Lung (tissue), 12 donors: ENCODE data around the gene LPIN1. TPM values are rescaled to one million over a fixed set of nuclear protein-coding genes. Genes with fewer than 3 reads are reported as not detected.

Experiments used
- ATAC-seq: fragments of 200-7000 bp; cut with Tn5 transposase; one replicate; pipeline ENCODE4 v1.9.1; 2020; ENCODE audit warnings: moderate number of reproducible peaks; ENCODE audit not compliant: insufficient read depth, low FRiP score
- DNase-seq, 3 donors: peaks; one replicate each; pipeline ENCODE4 v3.0.0-alpha.2; 2013 to 2017
- H3K27ac ChIP-seq, 2 donors: one replicate each; pipeline ENCODE4 v1.5.1; 2013; ENCODE audit warnings: mild to moderate bottlenecking in 2 of 2, moderate library complexity in 2 of 2, control low read depth in 1 of 2, inconsistent platforms in 1 of 2, low read depth in 1 of 2, low read length in 1 of 2
- H3K27me3 ChIP-seq, 3 donors: one replicate each; pipeline ENCODE4 v1.5.1; 2013; ENCODE audit warnings: low read length in 2 of 3; ENCODE audit not compliant: control insufficient read depth in 3 of 3, insufficient read depth in 3 of 3
- H3K36me3 ChIP-seq, 4 donors: one replicate each; pipeline ENCODE4 v1.5.1; 2013; ENCODE audit warnings: low read length in 4 of 4, mild to moderate bottlenecking in 1 of 4, moderate library complexity in 1 of 4; ENCODE audit not compliant: control insufficient read depth in 4 of 4, insufficient read depth in 4 of 4
- H3K4me1 ChIP-seq, 5 donors: one replicate each; pipeline ENCODE4 v1.5.1; 2013; ENCODE audit warnings: low read length in 5 of 5, mild to moderate bottlenecking in 2 of 5, moderate library complexity in 1 of 5; ENCODE audit not compliant: control insufficient read depth in 5 of 5, insufficient read depth in 5 of 5
- H3K4me3 ChIP-seq: one replicate; pipeline ENCODE4 v1.5.1; 2013; ENCODE audit warnings: mild to moderate bottlenecking, control low read depth, moderate library complexity
- H3K9ac ChIP-seq, 2 donors: one replicate each; pipeline ENCODE4 v1.5.1; 2013; ENCODE audit warnings: low read length in 2 of 2, control low read depth in 1 of 2; ENCODE audit not compliant: insufficient read depth in 1 of 2
- H3K9me3 ChIP-seq, 4 donors: one replicate each; pipeline ENCODE4 v1.5.1; 2013; ENCODE audit warnings: low read length in 3 of 4, mild to moderate bottlenecking in 1 of 4, moderate library complexity in 1 of 4; ENCODE audit not compliant: control insufficient read depth in 4 of 4, insufficient read depth in 3 of 4
- CTCF ChIP-seq: IDR thresholded peaks from 2 replicates; pipeline ENCODE4 v1.5.1; 2012; ENCODE audit warnings: mild to moderate bottlenecking; ENCODE audit errors: control extremely low read depth, extremely low read depth
- WGBS, 2 donors: extraction: QIAGEN DNeasy Blood & Tissue Kit; methylation state at CpG; one replicate each; pipeline ENCODE4 v1.1.7; 2013; 5-methylcytosine and 5-hydroxymethylcytosine counted together
- polyA plus RNA-seq, 2 donors: library from polyadenylated mRNA; stranded (reverse); fragments of 200-250 nt; gene quantifications; one replicate each; pipeline ENCODE4 v1.2.1, GENCODE V29; 2013
- total RNA-seq, 2 donors: library from RNA; depleted of rRNA in 1 of 2; stranded (reverse); fragments of >200 nt in 1 of 2; gene quantifications; one replicate each; pipeline ENCODE4 v1.2.1, GENCODE V29; 2014 to 2021
- donor health status: control.
- donor health status: control.
- donor health status: Bipolar disorder and iron deficiency.
- donor health status: healthy.
- donor health status: DM: yes; HTN: yes; CAD: no.

Gene LPIN1
- total and polyA plus RNA-seq, 4 donors, result 14.7 to 43.4 (median 26.0) TPM

GRCh38 chr2:11871421-11871820 lies 125.0 kb downstream of the LPIN1 start:
- no peak for DNase-seq
- Histone ChIP-seq H3K9me3 (peaks cover 0 to 3% (median 0%) of the 10 kb centered on the region in 4 donors), H3K27me3 (no peaks in the 10 kb centered on the region), H3K9ac (no peak overlapping the region), H3K4me1 (peaks cover 0 to 21% (median 4%) of the 10 kb centered on the region in 5 donors), H3K4me3 (no peak overlapping the region), H3K36me3 (no peaks in the 10 kb centered on the region), H3K27ac (no peak overlapping the region)
- no peak for ATAC-seq
- 93 to 96% methylated on average over 4 of the region's 4 CpGs for WGBS, 2 donors
- no peak for TF ChIP-seq CTCF

GRCh38 chr2:11872247-11872947 lies 126.0 kb downstream of the LPIN1 start:
- H3K4me3 ChIP-seq, result no peak overlapping the region
- no peaks in the 10 kb centered on the region for H3K36me3 ChIP-seq
- peaks cover 0 to 3% (median 0%) of the 10 kb centered on the region in 4 donors for H3K9me3 ChIP-seq
- H3K4me1 ChIP-seq, result peaks cover 0 to 21% (median 4%) of the 10 kb centered on the region in 5 donors
- no peak for TF ChIP-seq CTCF
- H3K27me3 ChIP-seq, result no peaks in the 10 kb centered on the region
- DNase-seq, result peak in 2 of 3 donors; percentile 28 to 35
- H3K27ac ChIP-seq, result no peak overlapping the region
- H3K9ac ChIP-seq, result peak overlapping the region in 1 of 2 donors; percentile 63
- 34 to 41% methylated on average over 5 of the region's 5 CpGs for WGBS, 2 donors
- ATAC-seq, result no peak

- TF ChIP-seq CTCF, result no peak
- ATAC-seq (no peak), DNase-seq (no peak)
- no peak overlapping the region for H3K4me3 ChIP-seq
- peaks cover 0 to 2% (median 0%) of the 10 kb centered on the region in 4 donors for H3K9me3 ChIP-seq
- 65 to 86% methylated on average over 2 of the region's 2 CpGs for WGBS, 2 donors
- H3K36me3 ChIP-seq, result no peaks in the 10 kb centered on the region
- H3K27ac ChIP-seq, result no peak overlapping the region
- peaks cover 0 to 21% (median 4%) of the 10 kb centered on the region in 5 donors for H3K4me1 ChIP-seq
- H3K27me3 ChIP-seq, result no peaks in the 10 kb centered on the region
- H3K9ac ChIP-seq, result peak overlapping the region in 1 of 2 donors; percentile 63
Observed at GRCh38 chr2:11872948-11873269, 126.5 kb downstream of the LPIN1 start.
